GM11168 (cell line): Measurements from ENCODE around the gene HOXA1.

Experiments used
- in situ Hi-C: fragments of 300-500 bp; cut with MboI; formaldehyde crosslinking; loops from one replicate; pipeline ENCODE4 v1.12.0; 2022; ENCODE audit warnings: low sequenced_read_pairs; ENCODE audit not compliant: unreplicated experiment

HOXA1 gene

DNA sequence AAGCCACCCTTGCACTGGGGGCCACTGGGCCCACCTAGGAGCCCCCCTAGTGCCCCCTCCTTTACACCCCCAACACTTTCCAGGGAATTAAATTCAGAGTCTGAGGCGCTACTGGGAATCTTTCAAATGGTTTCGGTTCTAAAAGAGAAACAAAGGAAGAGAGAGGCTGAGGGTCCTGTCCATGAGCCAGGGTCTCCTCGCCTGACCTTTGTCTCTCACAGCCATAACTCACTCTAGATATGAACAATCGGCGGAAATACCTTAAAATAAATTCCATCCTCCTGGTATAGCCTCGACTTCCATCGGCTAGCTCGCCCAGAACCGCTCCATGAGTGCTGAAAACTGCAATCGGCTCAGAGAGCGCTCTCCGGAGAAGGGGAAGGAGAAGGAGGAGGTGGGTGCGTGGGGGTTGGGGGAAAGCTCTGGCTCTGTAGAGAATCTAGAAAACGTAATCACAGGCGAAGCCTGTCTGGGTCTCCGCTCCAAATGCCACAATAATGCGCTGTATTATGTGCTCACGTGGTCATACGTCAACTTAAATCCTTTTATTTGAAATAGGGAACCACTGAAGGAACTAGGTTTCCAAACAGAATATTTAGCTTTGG, 22.2 kb upstream of the HOXA1 start:
- in situ Hi-C loops, result no loop called here

- in situ Hi-C loops, result no loop called here
These were observed 21.4 kb upstream of the HOXA1 start for GRCh38 chr7:27116962-27117886.

DNA sequence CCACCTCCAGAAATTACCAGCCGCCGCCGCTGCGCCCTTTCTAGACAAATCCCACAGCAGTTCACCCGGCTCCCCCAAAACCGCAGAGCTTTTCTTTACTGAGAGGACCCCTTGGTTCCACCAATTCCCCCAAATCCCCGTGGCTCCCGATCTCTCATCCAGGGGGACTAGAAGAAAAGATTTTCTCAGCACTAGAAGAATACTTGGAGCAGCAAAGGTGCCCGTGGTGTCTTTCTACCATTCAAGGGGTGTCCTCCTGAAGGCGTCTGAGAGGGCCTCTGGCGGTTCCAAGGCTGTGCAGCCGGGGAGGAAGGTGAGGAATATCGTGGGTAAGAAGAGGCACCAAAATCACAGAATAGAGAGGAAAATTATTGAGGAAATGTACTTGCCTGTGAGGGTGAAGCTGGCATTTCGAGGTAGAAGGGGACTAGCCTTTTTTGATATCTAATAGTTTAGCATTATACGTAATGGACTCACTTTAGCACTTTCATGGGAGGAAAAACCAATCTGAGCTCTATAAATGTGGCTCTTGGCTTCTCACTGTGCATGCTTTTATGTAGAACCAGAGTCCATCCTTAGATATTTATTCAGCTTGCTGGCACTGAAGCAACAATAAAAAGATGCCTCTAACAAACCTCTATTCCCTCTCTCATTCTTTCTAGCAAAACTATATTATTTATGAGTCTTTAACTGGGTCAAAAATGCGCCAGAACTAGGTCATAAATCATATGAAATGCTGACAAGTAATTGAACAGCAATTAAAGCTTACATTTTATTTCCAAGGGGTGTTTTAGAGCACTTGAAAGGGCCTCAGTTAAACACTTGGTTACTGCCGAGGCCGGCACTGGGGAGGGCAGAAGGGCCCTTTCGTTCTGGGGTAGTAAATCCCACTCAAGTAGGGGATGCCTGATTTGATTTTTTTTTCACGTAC, 20.5 kb upstream of the HOXA1 start:
- in situ Hi-C loops, result no loop called here

GRCh38 chr7:27115221-27116026, 19.6 kb upstream of the HOXA1 start:
- in situ Hi-C loops, result no loop called here

- in situ Hi-C loops, result no loop called here
These were observed 19.1 kb upstream of the HOXA1 start for GRCh38 chr7:27114881-27115220.

GRCh38 chr7:27113991-27114769, 18.4 kb upstream of the HOXA1 start:
- in situ Hi-C loops, result no loop called here

- in situ Hi-C loops, result no loop called here
These were observed 17.5 kb upstream of the HOXA1 start for GRCh38 chr7:27112955-27113949.

GRCh38 chr7:27112361-27112760, 16.6 kb upstream of the HOXA1 start:
- in situ Hi-C loops, result no loop called here

DNA sequence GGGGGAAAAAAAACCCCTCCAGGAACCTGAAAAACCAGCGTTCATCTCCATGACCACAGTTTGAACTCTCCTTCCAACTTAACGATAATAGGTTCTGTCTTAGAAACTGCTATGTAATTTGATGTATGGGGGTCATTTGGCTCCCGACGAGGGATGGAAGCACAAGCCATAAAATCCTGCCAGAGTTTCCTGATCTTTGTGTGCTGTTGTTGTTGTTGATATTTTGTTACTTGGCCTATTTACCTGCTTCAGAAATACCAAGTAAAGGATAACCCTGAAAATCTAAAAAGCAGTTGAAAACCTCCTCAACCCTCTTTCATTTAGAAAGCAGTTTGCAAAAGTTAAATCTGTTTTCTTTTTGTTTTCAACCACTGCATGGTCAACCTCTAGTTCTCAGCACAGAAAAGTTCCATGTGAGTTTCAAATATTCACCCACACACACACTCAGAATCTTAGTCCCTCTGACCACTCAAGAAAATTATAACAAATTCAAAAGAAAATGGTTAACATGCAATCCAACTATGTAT, 16.0 kb upstream of the HOXA1 start:
- in situ Hi-C loops, result no loop called here

- in situ Hi-C loops, result no loop called here
These were observed 15.4 kb upstream of the HOXA1 start for GRCh38 chr7:27111042-27111750.

GRCh38 chr7:27110186-27111031, 14.6 kb upstream of the HOXA1 start:
- in situ Hi-C loops, result no loop called here

GRCh38 chr7:27109466-27110185, 13.8 kb upstream of the HOXA1 start:
- in situ Hi-C loops, result no loop called here

DNA sequence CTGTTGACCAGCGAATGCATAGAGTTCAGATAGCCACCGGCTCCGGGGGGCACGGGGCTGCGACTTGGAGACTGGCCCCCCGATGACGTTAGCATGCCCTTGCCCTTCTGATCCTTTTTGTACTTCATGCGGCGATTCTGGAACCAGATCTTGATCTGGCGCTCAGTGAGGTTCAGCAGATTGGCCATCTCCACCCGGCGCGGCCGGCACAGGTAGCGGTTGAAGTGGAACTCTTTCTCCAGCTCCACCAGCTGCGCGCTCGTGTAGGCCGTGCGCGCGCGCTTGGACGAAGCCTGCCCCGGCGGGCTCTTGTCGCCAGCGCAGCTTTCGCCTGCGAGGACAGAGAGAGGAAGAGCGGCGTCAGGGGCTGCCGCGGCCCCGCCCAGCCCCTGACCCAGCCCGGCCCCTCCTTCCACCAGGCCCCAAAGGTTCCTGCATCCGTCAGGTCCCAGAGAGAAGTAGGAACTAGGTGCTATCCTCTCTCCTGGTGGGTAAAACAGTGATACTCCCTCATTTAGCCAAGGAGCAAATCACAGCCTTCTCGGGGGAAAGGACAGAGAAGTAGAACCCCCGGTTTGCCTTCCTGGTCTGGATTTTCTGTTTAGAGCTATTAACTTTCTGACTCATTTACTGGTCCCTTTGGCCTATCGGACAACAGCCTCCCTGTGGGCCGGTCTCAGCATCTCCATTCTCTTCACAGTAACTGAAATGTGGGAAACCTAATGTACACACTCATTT, 12.8 kb upstream of the HOXA1 start:
- in situ Hi-C loops, result no loop called here

DNA sequence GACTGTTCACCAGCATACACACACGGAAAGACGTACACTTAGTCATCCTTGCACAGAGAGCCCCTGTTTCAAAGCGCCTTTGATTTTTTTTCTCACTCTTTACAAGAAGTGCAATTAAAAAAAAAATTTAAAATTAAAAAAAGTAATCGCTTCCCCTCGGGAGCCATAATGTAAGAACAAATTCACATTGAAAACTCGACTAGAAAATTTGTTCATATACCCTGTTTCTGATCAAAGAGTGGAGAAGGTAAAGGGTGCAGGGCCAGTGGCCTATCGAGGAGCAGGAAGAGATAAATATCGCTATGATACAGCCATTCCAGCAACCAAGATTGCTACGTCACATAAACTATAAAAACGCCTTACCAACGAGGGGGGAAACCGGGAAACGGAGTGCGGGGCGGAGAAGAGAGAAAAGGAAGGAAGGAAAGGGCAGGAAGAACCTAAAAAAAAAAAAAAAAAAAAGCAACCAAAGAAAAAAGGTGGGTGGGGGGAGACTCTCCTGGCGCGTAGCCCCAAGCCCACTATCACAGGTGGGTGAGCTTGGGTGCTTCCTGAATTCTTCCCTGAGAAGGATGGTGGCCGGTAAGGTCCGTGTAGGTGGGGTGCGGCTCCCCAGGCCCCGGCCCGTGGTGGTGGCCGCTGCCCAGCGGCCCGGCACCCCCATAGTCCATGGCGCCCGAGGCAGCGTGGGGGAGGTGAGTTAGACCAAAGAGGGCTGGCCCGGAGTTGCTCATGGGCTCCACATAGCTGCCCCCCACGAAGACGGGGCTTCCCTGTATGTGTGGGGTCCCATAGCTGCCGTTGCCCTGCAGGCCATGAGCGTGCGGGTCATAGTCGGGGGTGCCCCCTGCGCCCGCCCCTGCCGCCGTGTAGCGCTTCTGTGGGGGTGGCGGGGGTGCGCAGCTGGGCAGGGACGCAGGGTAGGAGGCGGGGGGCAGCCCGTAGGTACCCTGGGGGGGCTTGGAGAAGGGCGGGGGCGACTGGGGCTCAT, 11.9 kb upstream of the HOXA1 start:
- in situ Hi-C loops, result no loop called here
